C4-2B (cell line): ENCODE measurements around the gene WWOX.

Experiments used
- H3K27ac ChIP-seq: fragments of 450-650 bp; 2 replicates; pipeline ENCODE4 v1.5.1; 2017
- ZFX ChIP-seq: fragments of 450-650 bp; IDR thresholded peaks from 2 replicates; pipeline ENCODE4 v1.6.1; 2017
- TF ChIP-seq, protein P1 (sequence below): fragments of 450-650 bp; conservative IDR thresholded peaks from 2 replicates; pipeline ENCODE4 v1.5.1; 2017; ENCODE audit warnings: mild to moderate bottlenecking

The WWOX gene

GRCh38 chr16:78896280-78896679 lies 796.8 kb downstream of the WWOX start:
- no peak overlapping the region for H3K27ac ChIP-seq
- TF ChIP-seq, protein P1, sequence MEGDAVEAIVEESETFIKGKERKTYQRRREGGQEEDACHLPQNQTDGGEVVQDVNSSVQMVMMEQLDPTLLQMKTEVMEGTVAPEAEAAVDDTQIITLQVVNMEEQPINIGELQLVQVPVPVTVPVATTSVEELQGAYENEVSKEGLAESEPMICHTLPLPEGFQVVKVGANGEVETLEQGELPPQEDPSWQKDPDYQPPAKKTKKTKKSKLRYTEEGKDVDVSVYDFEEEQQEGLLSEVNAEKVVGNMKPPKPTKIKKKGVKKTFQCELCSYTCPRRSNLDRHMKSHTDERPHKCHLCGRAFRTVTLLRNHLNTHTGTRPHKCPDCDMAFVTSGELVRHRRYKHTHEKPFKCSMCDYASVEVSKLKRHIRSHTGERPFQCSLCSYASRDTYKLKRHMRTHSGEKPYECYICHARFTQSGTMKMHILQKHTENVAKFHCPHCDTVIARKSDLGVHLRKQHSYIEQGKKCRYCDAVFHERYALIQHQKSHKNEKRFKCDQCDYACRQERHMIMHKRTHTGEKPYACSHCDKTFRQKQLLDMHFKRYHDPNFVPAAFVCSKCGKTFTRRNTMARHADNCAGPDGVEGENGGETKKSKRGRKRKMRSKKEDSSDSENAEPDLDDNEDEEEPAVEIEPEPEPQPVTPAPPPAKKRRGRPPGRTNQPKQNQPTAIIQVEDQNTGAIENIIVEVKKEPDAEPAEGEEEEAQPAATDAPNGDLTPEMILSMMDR: no peak
- no peak for TF ChIP-seq ZFX

DNA sequence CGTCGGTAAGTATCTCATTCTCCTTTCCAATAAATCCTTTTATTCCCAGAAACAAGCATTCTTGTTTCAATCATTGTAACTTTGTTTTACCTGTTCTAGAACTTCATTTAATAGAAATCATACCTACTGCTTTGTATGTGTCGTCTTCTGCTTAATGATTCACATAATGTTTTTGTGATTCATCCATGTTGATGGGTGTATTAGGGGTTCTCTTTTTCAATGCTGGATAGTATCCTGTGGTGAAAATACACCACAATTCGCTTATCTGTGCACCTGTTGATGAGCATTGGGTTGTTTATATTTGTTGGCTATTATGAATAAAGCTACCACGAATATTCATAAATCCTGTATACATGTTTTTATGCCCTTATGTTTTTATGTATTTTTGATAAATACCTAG lies 797.8 kb downstream of the WWOX start:
- no peak overlapping the region for H3K27ac ChIP-seq
- TF ChIP-seq ZFX: no peak
- TF ChIP-seq, protein P1: no peak

- TF ChIP-seq, protein P1: no peak
- TF ChIP-seq ZFX: no peak
- H3K27ac ChIP-seq: no peak overlapping the region
Measured at GRCh38 chr16:78900044-78900811, 800.8 kb downstream of the WWOX start.

DNA sequence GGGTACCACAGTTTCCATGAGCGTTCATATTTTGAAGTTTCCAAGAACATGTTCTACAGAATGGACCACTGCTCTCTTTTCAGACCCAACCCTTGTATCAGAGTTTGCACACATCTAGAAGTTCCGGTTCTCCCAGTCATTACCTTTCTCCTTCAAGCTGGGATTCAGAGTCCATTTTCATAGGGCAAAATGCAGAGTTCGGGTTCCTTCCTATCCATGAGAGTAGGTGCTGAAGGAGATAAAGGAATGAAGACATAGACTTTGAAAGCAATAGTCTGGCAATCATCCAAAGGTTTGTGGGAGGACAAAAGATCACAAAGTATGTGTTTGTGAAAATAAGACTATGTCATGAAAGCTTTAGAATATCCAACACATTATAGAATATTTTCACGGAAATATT lies 801.5 kb downstream of the WWOX start:
- TF ChIP-seq, protein P1: no peak
- TF ChIP-seq ZFX: no peak
- no peak overlapping the region for H3K27ac ChIP-seq

GRCh38 chr16:78902321-78902720 lies 802.9 kb downstream of the WWOX start:
- H3K27ac ChIP-seq: no peak overlapping the region
- TF ChIP-seq, protein P1: no peak
- TF ChIP-seq ZFX: no peak

DNA sequence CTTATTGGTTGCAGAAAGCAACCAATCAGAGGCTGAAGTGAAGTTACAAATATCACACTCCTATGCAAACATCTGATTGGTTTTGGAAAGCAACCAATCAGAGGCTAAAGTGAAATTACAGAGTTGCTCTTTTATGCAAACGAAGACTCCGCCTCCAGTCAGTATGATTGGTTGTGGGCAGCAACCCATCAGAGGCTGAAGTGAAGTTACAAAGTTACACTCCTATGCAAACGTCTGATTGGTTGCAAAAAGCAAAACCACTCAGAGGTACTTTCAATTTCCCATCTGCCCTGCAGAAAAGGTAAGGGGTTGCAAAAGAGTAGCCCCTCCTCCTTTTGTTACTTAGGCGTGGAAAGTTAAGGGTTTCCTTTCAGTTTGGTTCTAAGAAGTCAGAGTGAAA lies 803.8 kb downstream of the WWOX start:
- no peak for TF ChIP-seq ZFX
- TF ChIP-seq, protein P1: no peak
- no peak overlapping the region for H3K27ac ChIP-seq

DNA sequence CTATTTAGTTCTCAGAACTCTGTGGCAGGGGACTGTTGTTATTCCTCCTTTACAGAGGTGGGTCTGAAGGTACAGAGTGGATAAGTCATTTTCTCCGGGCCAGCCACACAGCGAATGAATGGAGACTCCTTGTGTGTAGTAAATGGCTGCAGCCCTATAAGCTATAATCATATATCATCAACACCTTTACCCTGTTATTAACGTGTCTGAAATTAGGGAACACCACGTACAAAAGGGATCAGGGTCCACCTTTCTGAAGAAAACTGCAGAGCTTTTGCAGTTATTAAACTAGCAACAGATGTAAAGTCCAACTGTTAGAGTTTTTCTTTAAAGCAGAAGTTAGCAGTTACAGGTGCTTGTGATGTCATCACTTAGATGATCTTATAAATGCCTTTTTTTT lies 804.4 kb downstream of the WWOX start:
- TF ChIP-seq ZFX: no peak
- TF ChIP-seq, protein P1: no peak
- no peak overlapping the region for H3K27ac ChIP-seq
